HG03025 (cell line): ENCODE measurements around the gene CDC42EP2.

Experiments
- ATAC-seq: cut with Tn5 transposase; IDR thresholded peaks from one replicate; pipeline ENCODE4 v1.9.1; 2021; ENCODE audit warnings: mild to moderate bottlenecking, moderate library complexity; ENCODE audit not compliant: unreplicated experiment, low FRiP score

CDC42EP2 gene

DNA sequence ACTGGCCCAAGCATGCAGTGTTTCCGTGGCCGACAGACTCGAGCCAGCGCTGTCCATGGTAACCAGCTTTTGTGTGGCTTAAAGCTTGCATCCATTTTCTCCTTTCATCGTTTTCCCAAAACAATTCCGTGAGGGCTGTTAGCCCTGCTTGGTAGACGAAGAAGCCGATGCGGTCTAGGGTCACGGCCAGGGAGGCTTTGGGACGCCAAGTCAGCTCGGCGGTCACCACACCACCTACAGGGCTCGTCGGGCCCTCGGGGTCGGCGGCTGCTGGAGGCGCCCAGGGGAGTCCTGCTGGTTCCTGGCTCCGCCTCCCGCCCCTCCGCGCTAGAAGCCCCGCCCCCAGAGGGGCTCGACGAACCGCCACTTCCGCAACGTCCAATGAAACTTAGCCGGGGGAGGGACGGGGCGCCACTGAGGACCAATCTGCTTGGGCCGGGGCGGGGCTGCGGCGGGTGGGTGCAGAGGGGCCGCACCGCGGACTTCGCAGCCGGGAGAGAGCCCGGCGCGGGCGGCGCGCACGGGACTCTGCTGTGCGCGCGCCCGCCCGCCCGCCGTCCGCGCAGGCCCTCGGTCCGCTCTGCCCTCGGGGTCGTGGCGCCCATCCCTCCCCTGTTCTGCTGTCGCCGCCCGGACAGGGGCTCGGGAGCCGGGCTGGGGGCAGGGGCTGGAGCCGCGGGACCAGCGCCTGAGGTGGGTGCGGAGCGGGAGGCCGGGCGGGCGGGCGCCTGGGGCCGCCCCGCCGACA lies 39.8 kb downstream of the CDC42EP2 start, which contains the start of gene TIGD3:
TIGD3 (plus strand) TSS at position 487 of the 748 bp plus-strand sequence. CDS start 1,058 bp downstream, outside the sequence.
- peak; percentile 82 for ATAC-seq

DNA sequence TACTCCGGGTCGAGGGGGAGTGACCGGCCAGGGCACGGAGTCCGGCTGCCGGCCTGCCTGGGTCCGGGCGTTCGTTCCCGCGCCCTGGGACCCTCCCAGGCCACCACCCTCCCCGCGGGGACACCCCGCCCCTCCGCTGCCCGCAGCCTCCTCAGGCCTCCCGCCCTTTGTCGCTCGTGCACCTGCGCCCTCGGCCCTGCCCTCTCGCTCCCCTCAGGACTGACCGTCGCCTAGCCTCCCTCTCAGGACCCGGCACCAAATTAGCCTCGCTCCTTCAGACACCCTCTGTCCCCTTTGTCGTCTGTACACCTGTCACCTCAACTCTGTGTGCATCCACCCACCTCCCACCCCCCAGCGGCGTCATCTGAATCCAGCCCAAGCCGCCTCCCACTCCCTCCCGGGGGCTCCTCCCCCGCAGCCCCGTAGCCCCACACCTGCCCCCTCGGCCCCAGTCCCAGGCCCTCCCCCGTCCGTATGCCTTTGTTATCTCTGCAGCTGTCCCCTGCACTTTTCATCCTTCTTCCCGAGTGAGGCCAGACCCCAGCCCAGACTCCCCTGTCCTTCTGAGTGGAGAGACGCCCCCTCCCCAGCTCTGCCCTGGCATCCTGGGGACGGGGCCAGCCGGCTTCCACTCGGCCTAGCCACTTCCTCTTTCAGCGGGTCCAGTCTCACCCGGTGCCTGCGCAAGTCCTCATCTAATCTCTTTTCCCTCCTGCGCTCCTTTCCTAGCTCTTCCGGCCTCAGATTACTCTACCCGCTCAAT lies 40.5 kb downstream of the CDC42EP2 start:
- no peak for ATAC-seq

DNA sequence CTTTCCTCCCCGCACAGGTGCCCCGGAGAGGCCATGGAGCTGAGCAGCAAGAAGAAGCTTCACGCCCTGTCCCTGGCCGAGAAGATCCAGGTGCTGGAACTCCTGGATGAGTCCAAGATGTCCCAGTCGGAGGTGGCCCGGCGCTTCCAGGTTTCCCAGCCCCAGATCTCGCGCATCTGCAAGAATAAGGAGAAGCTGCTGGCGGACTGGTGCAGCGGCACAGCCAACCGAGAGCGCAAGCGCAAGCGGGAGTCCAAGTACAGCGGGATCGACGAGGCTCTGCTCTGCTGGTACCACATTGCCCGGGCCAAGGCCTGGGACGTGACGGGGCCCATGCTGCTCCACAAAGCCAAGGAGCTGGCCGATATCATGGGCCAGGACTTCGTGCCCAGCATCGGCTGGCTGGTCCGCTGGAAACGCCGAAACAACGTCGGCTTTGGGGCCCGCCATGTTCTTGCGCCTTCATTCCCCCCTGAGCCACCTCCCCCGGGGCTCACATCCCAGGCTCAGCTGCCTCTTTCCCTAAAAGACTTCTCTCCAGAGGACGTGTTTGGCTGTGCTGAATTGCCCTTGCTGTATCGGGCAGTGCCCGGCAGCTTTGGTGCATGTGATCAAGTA lies 41.2 kb downstream of the CDC42EP2 start:
- no peak for ATAC-seq

DNA sequence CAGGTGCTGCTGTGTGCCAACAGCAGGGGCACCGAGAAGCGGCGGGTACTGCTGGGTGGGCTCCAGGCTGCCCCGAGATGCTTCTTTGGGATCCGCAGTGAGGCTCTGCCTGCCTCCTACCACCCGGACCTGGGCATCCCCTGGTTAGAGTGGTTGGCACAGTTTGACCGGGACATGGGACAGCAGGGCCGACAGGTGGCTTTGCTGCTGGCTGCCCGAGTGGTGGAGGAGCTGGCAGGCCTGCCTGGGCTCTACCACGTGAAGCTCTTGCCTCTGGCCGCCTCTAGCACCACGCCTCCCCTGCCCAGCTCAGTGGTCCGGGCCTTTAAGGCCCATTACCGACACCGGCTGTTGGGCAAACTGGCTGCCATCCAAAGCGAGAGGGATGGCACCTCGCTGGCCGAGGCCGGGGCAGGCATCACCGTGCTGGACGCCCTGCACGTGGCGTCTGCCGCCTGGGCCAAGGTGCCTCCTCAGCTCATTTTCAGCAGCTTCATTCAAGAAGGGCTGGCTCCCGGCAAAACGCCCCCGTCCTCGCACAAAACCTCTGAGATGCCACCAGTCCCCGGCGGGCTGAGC lies 41.8 kb downstream of the CDC42EP2 start:
- no peak for ATAC-seq

DNA sequence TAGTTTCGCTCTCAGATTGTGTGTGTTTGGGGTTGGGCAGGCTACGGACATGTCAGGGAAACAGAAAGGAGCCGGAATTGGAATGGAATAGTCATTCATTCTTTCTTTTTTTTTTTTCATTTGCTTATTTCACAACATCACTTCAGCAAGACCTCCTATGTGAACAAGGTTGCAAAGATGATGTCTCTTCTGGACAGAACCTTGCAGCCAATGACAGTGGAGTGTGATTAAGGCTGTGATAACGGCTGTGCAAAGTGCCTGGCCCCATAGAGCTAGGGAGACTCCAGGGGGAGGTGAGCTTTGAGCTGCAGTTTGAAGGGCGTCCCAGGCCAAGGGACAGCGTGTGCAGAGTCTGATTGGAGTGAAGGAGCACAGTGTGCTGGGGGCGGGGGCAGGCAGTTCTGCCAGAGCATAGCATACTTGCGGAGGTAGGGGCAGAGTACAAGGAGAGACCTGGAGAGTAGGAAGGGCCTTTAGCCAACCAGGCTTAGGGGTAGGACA lies 43.2 kb downstream of the CDC42EP2 start:
- ATAC-seq: no peak

DNA sequence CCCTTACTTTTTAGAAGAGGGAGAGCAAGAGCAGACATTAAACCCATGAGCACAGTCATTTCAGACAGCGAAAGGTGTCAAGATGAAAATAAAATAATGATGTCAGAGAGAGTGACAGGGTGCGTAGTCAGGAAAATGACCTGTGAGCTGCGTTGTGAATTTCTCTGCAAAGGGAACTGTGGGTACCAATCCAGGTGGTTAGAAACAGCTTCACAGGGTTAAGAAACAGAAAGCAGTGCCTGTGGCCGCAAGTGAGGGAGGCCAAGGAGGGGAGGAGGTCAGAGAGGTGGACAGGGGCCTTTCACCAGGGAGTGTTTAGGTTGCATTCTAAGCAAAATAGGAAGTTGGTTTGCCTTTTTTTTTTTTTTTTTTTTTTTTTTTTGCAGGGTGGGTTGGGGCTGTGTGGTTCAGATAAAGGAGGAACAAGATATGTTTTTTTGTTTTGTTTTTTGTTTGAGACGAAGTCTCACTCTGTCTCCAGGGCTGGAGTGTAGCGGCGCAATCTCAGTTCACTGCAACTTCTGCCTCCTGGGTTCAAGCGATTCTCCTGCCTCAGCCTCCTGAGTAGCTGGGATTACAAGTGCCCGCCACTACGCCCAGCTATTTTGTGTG lies 47.8 kb downstream of the CDC42EP2 start:
- no peak for ATAC-seq

DNA sequence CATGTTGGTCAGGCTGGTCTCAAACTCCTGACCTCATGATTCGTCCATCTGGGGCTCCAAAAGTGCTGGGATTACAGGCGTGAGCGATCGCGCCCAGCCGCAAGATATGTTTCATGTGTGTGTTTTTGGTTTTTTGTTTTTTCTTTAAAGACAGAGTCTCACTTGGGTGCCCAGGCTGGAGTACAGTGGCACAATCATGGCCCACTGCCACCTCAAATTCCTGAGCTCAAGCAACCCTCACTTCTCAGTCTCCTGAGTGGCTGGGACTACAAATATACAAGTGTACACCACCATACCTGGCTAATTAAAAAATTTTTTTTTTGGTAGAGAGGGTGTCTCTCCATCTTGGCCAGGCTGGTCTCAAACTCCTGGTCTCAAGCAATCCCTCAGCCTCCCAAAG lies 48.3 kb downstream of the CDC42EP2 start:
- no peak for ATAC-seq

DNA sequence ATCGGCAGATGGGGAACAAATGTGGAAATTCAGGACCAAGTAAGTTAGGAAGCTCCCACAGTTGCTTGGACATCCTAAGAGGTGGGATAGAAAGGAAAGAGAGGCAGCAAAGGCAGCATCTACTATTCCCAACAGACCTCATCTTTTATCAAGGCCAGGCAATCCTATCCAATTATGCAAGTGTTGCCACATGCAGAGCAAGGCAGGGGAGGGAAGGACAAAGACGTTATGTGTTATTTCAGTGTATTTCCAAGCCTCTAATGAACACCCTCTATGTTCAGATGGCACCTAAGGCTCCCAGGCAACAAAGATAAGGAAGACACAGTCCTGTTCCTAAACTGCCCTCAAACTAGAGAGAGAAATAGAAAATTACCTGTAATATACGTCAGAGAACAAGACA lies 49.1 kb downstream of the CDC42EP2 start:
- no peak for ATAC-seq

DNA sequence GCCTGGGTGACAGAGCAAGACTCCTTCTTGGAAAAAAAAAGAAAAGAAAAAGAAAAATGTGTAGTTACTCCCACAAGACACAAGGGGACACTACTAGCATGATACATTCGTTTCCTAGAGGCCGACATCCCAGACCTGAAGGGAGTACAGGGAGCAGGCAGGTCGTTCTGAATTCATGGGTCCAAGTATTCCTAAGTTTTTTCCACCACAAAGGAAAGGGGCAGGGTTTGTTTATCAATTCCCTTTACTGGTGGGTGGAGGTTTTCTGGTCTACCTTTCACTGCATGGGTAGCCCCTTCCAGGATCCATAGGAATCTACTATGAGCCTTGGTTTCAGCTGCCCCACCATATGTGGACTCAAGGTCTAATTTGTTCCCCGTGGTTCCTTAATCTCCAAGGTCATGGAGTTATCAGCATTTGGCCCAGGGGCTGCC lies 51.7 kb downstream of the CDC42EP2 start:
- no peak for ATAC-seq

DNA sequence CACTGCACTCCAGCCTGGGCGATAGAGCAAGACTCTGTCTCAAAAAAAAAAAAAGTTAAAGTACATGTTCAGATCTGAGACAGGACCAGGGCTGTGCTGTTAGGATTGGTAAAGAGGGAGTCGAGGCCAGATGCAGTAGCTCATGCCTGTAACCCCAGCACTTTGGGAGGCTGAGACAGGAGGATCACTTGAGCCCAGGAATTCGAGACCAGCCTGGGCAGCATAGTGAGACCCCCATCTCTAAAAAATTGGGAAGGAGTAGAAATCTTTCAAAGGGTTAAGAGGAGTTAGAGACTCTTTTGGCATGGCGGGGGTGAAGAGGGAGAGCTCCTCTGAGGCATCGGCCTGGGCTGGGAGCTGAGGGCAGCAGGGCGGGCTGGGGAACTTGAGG lies 56.0 kb downstream of the CDC42EP2 start:
- ATAC-seq: no peak
